HepG2 (cell line): ENCODE results near the gene MINDY2. TPM values are rescaled to one million over a fixed set of nuclear protein-coding genes. Genes with fewer than 3 reads are reported as not detected.
A peak's percentile ranks its signal among the peaks of the same experiment; 100 is the strongest.

Source experiments
- BCL6 ChIP-seq: IDR thresholded peaks from 2 replicates; pipeline ENCODE4 v1.6.1; 2016; ENCODE audit warnings: missing genetic modification reagents, missing compliant biosample characterization
- CBX5 ChIP-seq: sonication (generic); formaldehyde crosslinking; IDR thresholded peaks from 2 replicates; pipeline ENCODE4 v1.4.0; 2020; ENCODE audit warnings: missing genetic modification reagents, borderline replicate concordance
- MAZ ChIP-seq, 2 experiments: sonication (generic) in 1 of 2; formaldehyde crosslinking in 1 of 2; IDR thresholded peaks; 2 replicates each; pipeline versions ENCODE4 v1.5.0 to v1.6.1; 2012 to 2020; ENCODE audit warnings: low read depth in 2 of 2, mild to moderate bottlenecking in 2 of 2, borderline replicate concordance in 1 of 2, improper control_type of control experiment in 1 of 2, low read length in 1 of 2, missing genetic modification reagents in 1 of 2, moderate library complexity in 1 of 2
- MIER2 ChIP-seq: IDR thresholded peaks from 2 replicates; pipeline ENCODE4 v1.6.1; 2016; ENCODE audit warnings: missing biosample characterization, missing genetic modification reagents
- NFE2L1 ChIP-seq: sonication (generic); formaldehyde crosslinking; IDR thresholded peaks from 2 replicates; pipeline ENCODE4 v1.4.0; 2020; ENCODE audit warnings: missing genetic modification reagents, mild to moderate bottlenecking, borderline replicate concordance
- ZNF543 ChIP-seq: sonication (generic); formaldehyde crosslinking; IDR thresholded peaks from 2 replicates; pipeline ENCODE4 v1.4.0; 2020; ENCODE audit warnings: mild to moderate bottlenecking, missing genetic modification reagents
- ZNF644 ChIP-seq: IDR thresholded peaks from 2 replicates; pipeline ENCODE4 v1.6.1; 2016; ENCODE audit warnings: low read depth
- polyA plus RNA-seq, 8 experiments: library from polyadenylated mRNA; depleted of rRNA in 3 of 8; stranded (reverse) in 7 of 8; unstranded in 1 of 8; fragments of >200 nt; fragmentation: Illumina TruSeq in 4 of 8; extraction: Trizol in 4 of 8; gene quantifications; 2 replicates each; pipeline versions ENCODE4 v1.2.1 to v1.2.3, GENCODE V29; 2011 to 2016; ENCODE audit warnings: low read depth in 4 of 8, missing spikeins in 1 of 8, mixed read lengths in 1 of 8; ENCODE audit not compliant: insufficient read depth in 1 of 8
- total RNA-seq, 5 experiments: library from RNA; depleted of rRNA; stranded (reverse); fragments of >200 nt; fragmentation: Illumina TruSeq; extraction: Trizol; gene quantifications; 2 replicates each; pipeline ENCODE4 v1.2.3, GENCODE V29; 2016; ENCODE audit warnings: low read depth in 1 of 5
- TF ChIP-seq, protein P1 (sequence below): sonication (generic); formaldehyde crosslinking; IDR thresholded peaks from 2 replicates; pipeline ENCODE4 v1.4.0; 2020; ENCODE audit warnings: missing genetic modification reagents
- TF ChIP-seq, protein P2 (sequence below): sonication (generic); formaldehyde crosslinking; IDR thresholded peaks from 2 replicates; pipeline ENCODE4 v1.4.0; 2020; ENCODE audit warnings: missing genetic modification reagents
- TF ChIP-seq, protein P3 (sequence below), 2 experiments: sonication (generic) in 1 of 2; formaldehyde crosslinking in 1 of 2; IDR thresholded peaks; 2 replicates each; pipeline versions ENCODE4 v1.4.0 to v1.6.1; 2016 to 2020; ENCODE audit warnings: borderline replicate concordance in 1 of 2, low read depth in 1 of 2, mild to moderate bottlenecking in 1 of 2, missing genetic modification reagents in 1 of 2
- TF ChIP-seq, protein P4 (sequence below): sonication (generic); formaldehyde crosslinking; IDR thresholded peaks from 2 replicates; pipeline ENCODE4 v1.4.0; 2020; ENCODE audit warnings: missing genetic modification reagents

MINDY2 gene
- total and polyA plus RNA-seq, 2 of the 13 experiments (the other 11 are each of a cell fraction or from before 2014, with no cell fraction given): 7.2 to 12.6 TPM

DNA sequence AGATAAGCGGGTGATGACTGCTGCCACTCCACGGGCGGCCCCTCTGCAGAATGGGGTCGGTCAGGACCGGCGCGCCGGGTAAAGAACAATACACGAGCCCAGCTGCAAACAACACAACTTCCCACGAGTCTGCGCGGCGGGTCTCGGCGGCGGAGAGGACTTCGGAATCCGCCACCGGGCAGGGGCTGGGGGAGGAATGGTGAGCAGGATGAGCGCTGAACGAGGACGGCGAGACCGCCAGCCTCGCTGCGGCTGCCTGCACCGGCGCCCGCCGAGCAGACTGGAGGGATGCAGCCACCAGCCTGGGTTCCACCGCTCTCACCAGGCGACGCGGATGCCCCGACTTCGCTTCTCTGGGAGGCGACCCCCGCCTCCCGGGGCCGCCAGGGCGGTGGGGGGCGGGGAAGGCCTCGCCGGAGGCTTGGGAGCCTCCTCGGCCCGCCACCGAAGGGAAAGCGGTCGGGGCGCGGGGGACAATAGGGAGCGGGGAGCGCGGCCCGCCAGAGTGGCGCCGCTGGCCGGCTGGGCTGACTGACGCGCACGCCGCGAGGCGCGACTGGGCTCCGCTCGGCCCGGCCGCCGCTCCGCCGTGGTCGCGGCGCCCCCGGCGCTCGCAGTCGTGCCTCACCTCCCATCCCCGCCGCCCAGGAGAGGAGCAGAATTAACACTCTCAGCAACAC is 22.1 kb upstream of the MINDY2 start (continued):
- TF ChIP-seq, protein P1, sequence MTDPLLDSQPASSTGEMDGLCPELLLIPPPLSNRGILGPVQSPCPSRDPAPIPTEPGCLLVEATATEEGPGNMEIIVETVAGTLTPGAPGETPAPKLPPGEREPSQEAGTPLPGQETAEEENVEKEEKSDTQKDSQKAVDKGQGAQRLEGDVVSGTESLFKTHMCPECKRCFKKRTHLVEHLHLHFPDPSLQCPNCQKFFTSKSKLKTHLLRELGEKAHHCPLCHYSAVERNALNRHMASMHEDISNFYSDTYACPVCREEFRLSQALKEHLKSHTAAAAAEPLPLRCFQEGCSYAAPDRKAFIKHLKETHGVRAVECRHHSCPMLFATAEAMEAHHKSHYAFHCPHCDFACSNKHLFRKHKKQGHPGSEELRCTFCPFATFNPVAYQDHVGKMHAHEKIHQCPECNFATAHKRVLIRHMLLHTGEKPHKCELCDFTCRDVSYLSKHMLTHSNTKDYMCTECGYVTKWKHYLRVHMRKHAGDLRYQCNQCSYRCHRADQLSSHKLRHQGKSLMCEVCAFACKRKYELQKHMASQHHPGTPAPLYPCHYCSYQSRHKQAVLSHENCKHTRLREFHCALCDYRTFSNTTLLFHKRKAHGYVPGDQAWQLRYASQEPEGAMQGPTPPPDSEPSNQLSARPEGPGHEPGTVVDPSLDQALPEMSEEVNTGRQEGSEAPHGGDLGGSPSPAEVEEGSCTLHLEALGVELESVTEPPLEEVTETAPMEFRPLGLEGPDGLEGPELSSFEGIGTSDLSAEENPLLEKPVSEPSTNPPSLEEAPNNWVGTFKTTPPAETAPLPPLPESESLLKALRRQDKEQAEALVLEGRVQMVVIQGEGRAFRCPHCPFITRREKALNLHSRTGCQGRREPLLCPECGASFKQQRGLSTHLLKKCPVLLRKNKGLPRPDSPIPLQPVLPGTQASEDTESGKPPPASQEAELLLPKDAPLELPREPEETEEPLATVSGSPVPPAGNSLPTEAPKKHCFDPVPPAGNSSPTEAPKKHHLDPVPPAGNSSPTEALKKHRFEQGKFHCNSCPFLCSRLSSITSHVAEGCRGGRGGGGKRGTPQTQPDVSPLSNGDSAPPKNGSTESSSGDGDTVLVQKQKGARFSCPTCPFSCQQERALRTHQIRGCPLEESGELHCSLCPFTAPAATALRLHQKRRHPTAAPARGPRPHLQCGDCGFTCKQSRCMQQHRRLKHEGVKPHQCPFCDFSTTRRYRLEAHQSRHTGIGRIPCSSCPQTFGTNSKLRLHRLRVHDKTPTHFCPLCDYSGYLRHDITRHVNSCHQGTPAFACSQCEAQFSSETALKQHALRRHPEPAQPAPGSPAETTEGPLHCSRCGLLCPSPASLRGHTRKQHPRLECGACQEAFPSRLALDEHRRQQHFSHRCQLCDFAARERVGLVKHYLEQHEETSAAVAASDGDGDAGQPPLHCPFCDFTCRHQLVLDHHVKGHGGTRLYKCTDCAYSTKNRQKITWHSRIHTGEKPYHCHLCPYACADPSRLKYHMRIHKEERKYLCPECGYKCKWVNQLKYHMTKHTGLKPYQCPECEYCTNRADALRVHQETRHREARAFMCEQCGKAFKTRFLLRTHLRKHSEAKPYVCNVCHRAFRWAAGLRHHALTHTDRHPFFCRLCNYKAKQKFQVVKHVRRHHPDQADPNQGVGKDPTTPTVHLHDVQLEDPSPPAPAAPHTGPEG (CRISPR knock-in tag): no peak
- TF ChIP-seq, protein P2, sequence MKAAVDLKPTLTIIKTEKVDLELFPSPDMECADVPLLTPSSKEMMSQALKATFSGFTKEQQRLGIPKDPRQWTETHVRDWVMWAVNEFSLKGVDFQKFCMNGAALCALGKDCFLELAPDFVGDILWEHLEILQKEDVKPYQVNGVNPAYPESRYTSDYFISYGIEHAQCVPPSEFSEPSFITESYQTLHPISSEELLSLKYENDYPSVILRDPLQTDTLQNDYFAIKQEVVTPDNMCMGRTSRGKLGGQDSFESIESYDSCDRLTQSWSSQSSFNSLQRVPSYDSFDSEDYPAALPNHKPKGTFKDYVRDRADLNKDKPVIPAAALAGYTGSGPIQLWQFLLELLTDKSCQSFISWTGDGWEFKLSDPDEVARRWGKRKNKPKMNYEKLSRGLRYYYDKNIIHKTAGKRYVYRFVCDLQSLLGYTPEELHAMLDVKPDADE (CRISPR knock-in tag): no peak
- TF ChIP-seq BCL6 (CRISPR knock-in tag): 0 out of 2 replicates have a peak, but pooled peaks have one; percentile 16
- TF ChIP-seq, protein P3, sequence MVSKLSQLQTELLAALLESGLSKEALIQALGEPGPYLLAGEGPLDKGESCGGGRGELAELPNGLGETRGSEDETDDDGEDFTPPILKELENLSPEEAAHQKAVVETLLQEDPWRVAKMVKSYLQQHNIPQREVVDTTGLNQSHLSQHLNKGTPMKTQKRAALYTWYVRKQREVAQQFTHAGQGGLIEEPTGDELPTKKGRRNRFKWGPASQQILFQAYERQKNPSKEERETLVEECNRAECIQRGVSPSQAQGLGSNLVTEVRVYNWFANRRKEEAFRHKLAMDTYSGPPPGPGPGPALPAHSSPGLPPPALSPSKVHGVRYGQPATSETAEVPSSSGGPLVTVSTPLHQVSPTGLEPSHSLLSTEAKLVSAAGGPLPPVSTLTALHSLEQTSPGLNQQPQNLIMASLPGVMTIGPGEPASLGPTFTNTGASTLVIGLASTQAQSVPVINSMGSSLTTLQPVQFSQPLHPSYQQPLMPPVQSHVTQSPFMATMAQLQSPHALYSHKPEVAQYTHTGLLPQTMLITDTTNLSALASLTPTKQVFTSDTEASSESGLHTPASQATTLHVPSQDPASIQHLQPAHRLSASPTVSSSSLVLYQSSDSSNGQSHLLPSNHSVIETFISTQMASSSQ (IDR thresholded peaks at IDR 0.05; ENCODE audit: low read depth): no peak
- TF ChIP-seq, protein P3 (CRISPR knock-in tag; IDR thresholded peaks at IDR 0.05; ENCODE audit: borderline replicate concordance): peak; percentile 43; the same call in 1 of the 2 replicates
- no peak for TF ChIP-seq MIER2 (CRISPR knock-in tag)
- no peak for TF ChIP-seq MAZ (IDR thresholded peaks at IDR 0.05; ENCODE audit: borderline replicate concordance, low read depth, low read length)
- no peak for TF ChIP-seq MAZ (CRISPR knock-in tag; IDR thresholded peaks at IDR 0.05; ENCODE audit: low read depth)
- no peak for TF ChIP-seq NFE2L1 (CRISPR knock-in tag)
- TF ChIP-seq CBX5 (CRISPR knock-in tag): peak; percentile 24; the same call in 1 of the 2 replicates
- no peak for TF ChIP-seq ZNF644
- TF ChIP-seq, protein P4, sequence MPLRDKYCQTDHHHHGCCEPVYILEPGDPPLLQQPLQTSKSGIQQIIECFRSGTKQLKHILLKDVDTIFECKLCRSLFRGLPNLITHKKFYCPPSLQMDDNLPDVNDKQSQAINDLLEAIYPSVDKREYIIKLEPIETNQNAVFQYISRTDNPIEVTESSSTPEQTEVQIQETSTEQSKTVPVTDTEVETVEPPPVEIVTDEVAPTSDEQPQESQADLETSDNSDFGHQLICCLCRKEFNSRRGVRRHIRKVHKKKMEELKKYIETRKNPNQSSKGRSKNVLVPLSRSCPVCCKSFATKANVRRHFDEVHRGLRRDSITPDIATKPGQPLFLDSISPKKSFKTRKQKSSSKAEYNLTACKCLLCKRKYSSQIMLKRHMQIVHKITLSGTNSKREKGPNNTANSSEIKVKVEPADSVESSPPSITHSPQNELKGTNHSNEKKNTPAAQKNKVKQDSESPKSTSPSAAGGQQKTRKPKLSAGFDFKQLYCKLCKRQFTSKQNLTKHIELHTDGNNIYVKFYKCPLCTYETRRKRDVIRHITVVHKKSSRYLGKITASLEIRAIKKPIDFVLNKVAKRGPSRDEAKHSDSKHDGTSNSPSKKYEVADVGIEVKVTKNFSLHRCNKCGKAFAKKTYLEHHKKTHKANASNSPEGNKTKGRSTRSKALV (CRISPR knock-in tag): peak; percentile 58
- 0 out of 2 replicates have a peak, but pooled peaks have one; percentile 26 for TF ChIP-seq ZNF543 (CRISPR knock-in tag)
